ENCODE measurements around the gene RFC2.

Gene RFC2

DNA sequence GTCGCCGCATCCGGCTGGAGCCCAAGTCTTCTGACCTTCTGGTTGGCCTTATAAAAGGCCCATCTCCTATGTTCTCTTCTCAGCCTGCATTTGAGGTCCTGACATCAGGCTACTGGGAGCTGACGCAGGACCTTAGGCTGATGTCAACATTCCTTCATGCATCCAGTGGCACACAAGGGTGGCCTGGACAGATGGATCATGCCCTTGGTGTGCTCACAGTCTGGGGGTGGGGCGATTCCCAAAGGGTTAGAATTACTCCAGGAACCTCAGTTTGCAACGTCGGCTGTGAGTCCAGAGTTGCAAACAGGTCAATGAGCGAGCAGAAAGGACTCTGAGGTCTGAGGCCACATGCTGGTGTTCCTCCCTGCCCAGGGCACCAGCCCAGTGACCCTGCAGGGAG is 26.8 kb upstream of the RFC2 start:
- FAIRE-seq (no peak), DNase-seq (ENCODE audit: insufficient read length) (no peak)
- TF ChIP-seq TAF1 (IDR thresholded peaks at IDR 0.05; ENCODE audit: borderline replicate concordance, low read depth, low read length) (no peak), POLR2AphosphoS5 (IDR thresholded peaks at IDR 0.05; ENCODE audit: low read depth, low read length) (no peak), POLR2A (IDR thresholded peaks at IDR 0.05; ENCODE audit: low read depth, low read length) (no peak)

DNA sequence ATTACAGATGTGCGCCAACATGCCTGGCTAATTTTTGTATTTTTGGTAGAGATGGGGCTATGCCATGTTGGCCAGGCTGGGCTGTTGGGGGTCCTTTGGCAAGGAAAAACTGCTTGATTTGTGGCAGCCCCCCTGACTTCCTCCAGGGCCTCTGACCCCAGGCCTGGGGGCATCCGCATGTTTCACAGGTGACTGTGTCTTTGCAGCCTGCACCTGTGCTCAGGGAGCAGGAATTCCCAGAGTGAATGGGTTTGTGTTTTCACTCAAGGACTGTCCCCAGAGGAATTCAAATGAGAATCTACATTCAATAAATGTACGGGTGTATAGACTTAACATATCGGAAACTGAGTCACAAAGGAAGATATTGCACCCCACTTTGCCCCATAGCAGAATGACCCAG is 23.4 kb upstream of the RFC2 start:
- TF ChIP-seq TAF1 (IDR thresholded peaks at IDR 0.05; ENCODE audit: borderline replicate concordance, low read depth, low read length) (no peak), POLR2A (IDR thresholded peaks at IDR 0.05; ENCODE audit: low read depth, low read length) (no peak), POLR2AphosphoS5 (IDR thresholded peaks at IDR 0.05; ENCODE audit: low read depth, low read length) (no peak)
- no peak for FAIRE-seq
- no peak for DNase-seq (ENCODE audit: insufficient read length)

DNA sequence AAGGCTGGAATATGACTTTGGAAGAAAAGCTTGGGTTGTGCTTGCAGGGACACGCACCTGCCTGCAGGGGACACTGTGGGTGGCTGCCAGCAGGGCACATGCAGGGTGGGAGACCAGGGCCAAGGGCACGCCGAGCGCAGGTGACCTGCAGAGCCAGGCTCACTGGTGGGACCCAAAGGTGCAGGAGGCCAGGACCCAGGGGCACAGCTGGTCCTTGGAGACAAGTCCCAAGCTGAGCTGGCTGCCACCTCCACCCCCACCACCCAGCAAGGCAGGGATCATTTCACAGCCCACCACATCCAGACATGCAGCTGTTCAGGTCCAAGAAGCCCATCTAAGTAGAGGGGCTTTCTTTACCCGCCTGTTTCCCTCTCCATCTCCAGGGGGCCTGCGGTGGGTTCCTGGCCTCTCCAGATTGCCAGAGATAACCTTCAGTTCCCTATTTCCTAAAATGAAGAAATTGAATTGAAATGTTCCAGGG is 21.2 kb upstream of the RFC2 start:
- no peak for DNase-seq (ENCODE audit: insufficient read length)
- TF ChIP-seq POLR2AphosphoS5 (IDR thresholded peaks at IDR 0.05; ENCODE audit: low read depth, low read length) (no peak), TAF1 (IDR thresholded peaks at IDR 0.05; ENCODE audit: borderline replicate concordance, low read depth, low read length) (no peak), POLR2A (IDR thresholded peaks at IDR 0.05; ENCODE audit: low read depth, low read length) (no peak)
- peak; percentile 38 for FAIRE-seq

DNA sequence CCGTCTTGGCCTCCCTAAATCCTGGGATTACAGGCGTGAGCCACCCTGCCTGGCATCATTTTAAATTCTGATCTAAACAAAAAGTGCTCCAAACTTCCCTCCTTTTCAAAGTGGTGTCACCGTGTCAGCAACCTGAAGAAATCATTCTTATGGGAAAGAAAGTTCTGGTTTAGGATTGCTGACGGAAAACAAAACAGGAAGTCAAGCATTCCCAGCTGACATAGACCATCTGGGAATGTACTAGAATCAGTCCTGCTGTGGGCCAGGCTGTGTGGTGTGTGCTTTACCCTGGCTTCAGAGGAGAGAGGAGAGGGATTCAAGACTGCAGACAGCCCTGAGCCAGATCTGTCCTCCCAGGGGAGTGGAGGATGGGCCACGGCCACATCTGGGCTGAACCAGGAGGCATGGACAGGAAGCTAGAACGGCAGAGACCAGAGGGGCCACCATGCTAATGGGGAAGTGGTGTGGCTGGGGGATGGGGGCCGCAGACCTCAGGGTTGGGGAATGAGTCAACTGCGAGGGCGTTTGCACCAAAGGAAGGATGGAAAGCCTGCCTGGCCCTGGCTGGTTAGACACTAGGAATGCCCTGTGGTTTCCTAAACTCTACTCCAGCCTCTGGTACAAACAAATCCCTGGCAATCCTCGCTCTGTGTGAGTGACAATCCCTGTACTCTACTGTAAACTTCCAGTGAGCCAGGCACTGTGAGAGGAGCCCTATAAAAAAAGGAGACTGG is 18.3 kb upstream of the RFC2 start:
- FAIRE-seq (peak; percentile 96), DNase-seq (ENCODE audit: insufficient read length) (peak; percentile 86)
- peak; percentile 72 for TF ChIP-seq POLR2A (IDR thresholded peaks at IDR 0.05; ENCODE audit: low read depth, low read length)
- TF ChIP-seq POLR2AphosphoS5 (IDR thresholded peaks at IDR 0.05; ENCODE audit: low read depth, low read length), result peak; percentile 89
- no peak for TF ChIP-seq TAF1 (IDR thresholded peaks at IDR 0.05; ENCODE audit: borderline replicate concordance, low read depth, low read length)

DNA sequence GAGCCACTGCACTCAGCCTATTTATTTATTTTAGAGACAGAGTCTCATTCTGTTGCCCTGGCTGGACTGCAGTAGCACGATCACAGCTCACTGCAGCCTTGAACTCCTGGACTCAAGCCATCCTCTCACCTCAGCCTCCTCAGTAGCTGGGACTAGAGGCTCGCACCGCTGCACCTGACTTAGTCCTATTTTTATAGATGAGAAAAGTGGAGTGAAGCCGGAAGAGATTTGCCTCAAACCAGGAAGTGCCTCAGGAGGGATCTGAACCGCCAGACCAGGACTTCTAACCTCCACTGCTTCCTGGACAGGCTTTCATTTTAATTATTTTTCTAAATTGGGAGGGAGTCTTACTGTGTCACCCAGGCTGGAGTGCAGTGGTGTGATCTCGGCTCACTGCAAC is 17.5 kb upstream of the RFC2 start:
- DNase-seq (ENCODE audit: insufficient read length) (no peak), FAIRE-seq (peak; percentile 51)
- TF ChIP-seq POLR2A (IDR thresholded peaks at IDR 0.05; ENCODE audit: low read depth, low read length), result no peak

DNA sequence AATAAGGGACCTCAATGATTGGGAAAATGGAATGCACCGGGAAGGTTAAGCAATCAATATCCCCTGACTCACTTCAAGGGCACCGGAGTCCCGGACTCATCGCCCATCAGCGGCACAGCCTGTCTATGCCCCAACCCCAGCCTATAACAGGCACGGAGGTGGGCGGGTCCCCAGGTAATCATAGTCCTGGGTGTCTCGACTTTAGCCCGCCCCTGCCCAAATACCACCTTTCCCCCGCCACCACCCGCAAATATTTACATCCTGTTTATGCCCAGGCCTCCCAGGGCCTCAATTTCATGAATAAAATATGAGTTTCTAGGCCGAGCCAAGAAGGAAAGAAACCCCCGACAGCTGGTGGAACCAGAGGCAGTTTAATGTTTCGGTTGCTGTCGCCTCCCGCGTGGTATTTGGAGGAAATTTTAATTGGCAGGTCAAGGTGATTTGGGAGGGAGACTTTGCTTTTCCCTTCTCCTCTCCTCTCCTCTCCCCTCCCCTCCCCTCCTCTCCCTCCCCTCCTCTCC is 15.6 kb upstream of the RFC2 start:
- DNase-seq (ENCODE audit: insufficient read length) (no peak), FAIRE-seq (peak; percentile 33)
- TF ChIP-seq POLR2A (IDR thresholded peaks at IDR 0.05; ENCODE audit: low read depth, low read length) (peak; percentile 33; the same call in 1 of the 2 replicates), TAF1 (IDR thresholded peaks at IDR 0.05; ENCODE audit: borderline replicate concordance, low read depth, low read length) (no peak), POLR2AphosphoS5 (IDR thresholded peaks at IDR 0.05; ENCODE audit: low read depth, low read length) (no peak)

DNA sequence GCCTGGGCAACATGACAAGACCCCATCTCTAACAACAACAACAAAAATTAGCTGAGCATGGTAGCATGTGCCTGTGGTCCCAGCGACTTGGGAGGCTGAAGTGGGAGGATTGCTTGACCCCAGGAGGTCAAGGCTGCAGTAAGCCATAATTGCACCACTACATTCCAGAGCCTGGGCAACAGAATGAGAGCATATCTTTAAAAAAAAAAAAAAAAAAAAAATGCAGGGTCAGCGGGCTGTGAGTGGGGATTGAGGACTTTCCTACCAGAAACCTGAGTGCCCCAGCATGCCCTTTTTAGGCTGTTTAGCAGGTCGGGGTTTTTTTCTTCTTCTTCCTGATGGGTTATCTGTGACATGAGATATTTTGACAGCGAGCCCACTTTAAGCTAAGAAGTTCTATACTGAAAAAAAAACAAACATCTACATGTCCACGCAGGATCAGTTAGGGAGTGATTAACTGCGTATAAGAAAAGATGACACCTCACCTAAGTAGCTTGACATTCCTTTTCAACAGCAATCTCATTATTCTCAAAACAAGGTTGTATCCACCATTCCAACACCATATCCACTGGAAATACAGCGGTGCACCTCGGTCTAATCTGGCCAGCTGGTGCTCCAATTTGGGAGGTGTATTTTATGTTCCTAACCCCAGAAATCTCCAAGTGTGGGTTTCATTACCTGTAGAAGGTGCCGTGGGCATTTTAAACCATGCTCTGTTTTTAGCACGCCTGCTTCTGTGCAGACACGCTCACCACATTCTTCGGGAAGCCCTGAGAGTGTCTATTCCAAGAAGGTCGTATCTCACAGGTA is 13.8 kb upstream of the RFC2 start:
- FAIRE-seq (peak; percentile 78), DNase-seq (ENCODE audit: insufficient read length) (no peak)
- no peak for TF ChIP-seq POLR2A (IDR thresholded peaks at IDR 0.05; ENCODE audit: low read depth, low read length)
- no peak for TF ChIP-seq POLR2AphosphoS5 (IDR thresholded peaks at IDR 0.05; ENCODE audit: low read depth, low read length)
- TF ChIP-seq TAF1 (IDR thresholded peaks at IDR 0.05; ENCODE audit: borderline replicate concordance, low read depth, low read length), result no peak

DNA sequence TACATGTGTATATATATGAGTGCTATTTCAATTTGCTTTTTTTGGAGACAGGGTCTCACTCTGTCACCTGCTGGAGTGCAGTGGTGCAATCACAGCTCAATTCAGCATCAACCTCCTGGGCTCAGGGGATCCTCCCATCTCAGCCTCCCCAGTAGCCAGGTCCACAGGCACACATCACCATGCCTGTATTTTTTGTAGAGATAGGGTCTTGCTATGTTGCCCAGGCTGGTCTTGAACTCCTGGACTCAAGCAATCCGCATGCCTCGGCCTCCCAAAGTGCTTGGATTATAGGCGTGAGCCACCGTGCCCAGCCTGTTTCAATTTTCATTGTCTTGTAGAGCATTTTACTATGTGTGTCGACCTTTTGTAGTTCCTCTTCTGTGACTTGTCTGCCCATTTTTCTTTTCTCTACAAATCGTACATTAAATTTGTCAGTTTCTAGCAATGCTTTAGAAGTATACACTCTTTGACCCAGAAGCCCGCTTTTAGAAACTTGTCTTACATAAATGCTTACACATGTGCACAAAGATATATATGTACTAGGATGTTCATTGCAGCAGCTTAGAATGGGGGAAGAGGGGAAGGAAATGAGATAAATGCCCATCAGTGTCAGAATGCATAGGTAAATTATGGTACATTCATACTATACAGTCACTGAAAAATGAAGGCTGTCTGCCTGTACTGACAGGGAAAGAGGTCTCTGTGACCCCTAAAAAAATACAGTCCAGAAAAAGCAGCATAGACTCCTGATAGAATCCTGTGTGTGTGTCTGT is 12.2 kb upstream of the RFC2 start:
- FAIRE-seq, result no peak
- TF ChIP-seq TAF1 (IDR thresholded peaks at IDR 0.05; ENCODE audit: borderline replicate concordance, low read depth, low read length) (no peak), POLR2AphosphoS5 (IDR thresholded peaks at IDR 0.05; ENCODE audit: low read depth, low read length) (no peak), POLR2A (IDR thresholded peaks at IDR 0.05; ENCODE audit: low read depth, low read length) (no peak)
- no peak for DNase-seq (ENCODE audit: insufficient read length)

DNA sequence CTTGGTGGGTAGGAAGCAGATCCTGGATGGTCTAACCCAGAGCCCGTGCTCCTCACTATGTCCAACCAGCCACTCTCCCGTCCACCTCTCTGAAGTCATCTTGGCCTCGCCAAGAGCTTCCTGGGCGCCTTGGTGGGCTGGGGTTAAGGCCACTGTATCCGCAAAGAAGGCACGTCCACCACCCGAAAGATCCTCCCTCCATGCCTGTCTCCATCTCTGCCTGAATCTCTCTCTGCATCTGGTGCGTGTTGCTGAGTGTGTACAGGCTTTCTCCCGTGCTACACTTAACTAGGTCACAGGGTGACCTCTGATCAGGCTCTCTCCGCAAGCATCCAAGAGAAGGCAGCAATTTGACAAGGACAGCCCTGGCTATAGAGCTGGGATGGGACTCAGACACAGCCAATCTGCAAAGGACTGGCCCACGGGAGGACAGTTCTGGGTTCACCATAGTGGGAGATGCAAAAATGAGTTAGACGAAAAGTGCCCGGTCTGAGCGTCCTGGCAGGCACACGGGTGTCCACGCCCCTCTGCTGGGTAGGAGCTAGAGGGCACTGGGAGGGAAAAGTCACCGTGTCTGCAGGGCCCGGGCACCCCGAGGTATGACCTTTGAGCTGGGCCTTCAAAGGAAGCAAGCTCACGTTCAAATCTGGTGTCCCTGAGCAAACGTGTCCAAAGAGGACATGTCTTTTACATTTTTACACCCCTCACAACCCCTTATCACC is 9.4 kb upstream of the RFC2 start:
- FAIRE-seq (peak; percentile 21), DNase-seq (ENCODE audit: insufficient read length) (no peak)
- no peak for TF ChIP-seq POLR2A (IDR thresholded peaks at IDR 0.05; ENCODE audit: low read depth, low read length)
- no peak for TF ChIP-seq POLR2AphosphoS5 (IDR thresholded peaks at IDR 0.05; ENCODE audit: low read depth, low read length)
- TF ChIP-seq TAF1 (IDR thresholded peaks at IDR 0.05; ENCODE audit: borderline replicate concordance, low read depth, low read length), result no peak

DNA sequence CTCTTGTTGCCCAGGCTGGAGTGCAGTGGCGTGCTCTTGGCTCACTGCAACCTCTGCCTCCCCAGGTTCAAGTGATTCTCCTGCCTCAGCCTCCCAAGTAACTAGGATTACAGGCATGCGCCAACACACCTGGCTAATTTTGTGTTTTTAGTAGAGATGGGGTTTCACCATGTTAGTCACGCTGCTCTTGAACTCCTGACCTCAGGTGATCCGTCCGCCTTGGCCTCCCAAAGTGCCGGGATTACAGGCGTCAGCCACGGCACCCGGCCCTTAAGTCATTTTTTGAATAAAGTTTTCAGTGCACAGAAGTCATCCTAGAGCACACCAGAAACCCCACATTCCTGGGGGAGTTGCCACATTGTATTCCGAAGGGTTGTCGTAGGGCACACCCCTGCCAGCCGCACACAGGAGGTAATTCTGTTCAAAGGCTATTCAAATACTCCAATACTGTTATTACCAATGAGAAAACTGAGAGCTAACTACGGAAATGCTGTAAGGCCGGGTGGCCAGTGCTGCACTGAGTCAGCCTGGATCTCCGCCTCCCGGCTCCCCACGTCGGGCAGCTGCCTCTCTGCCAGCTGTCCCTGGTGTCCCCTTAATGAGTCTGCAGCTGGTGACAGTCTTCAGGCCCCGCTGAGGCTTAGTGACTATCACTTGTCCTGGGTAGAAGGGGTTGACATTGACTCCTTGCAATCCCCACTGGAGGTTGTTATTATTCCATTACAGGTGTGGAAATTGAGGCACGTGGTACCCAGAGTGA is 8.6 kb upstream of the RFC2 start:
- TF ChIP-seq POLR2AphosphoS5 (IDR thresholded peaks at IDR 0.05; ENCODE audit: low read depth, low read length), result no peak
- TF ChIP-seq POLR2A (IDR thresholded peaks at IDR 0.05; ENCODE audit: low read depth, low read length), result no peak
- no peak for TF ChIP-seq TAF1 (IDR thresholded peaks at IDR 0.05; ENCODE audit: borderline replicate concordance, low read depth, low read length)
- DNase-seq (ENCODE audit: insufficient read length) (no peak), FAIRE-seq (peak; percentile 76)
